Measurements from ENCODE around the gene WDR88. TPM values are rescaled to one million over a fixed set of nuclear protein-coding genes. Genes with fewer than 3 reads are reported as not detected.

Gene WDR88
- total RNA-seq (2014; rRNA removed; shearing (Covaris generic); ENCODE audit: low replicate concordance) = not detected in 2 replicates

- H3K9me2 ChIP-seq (replicated peaks; ENCODE audit: insufficient read depth, low read length) = no peaks in the 10 kb centered on the region
- no peak within 1 kb of the TSS for H3K4me2 ChIP-seq (ENCODE audit: low read depth, low read length, poor library complexity, severe bottlenecking)
- no peaks in the 10 kb centered on the region for H4K20me1 ChIP-seq (ENCODE audit: insufficient read depth, low read depth, low read length)
- no peaks in the 10 kb centered on the region for H3K79me2 ChIP-seq (ENCODE audit: low read length)
- H3K27me3 ChIP-seq (ENCODE audit: low read length) = no peaks in the 10 kb centered on the region
- H3K4me1 ChIP-seq (ENCODE audit: low read length) = no peaks in the 10 kb centered on the region
- H3K4me3 ChIP-seq (ENCODE audit: low read length) = no peak within 1 kb of the TSS
- no peaks in the 10 kb centered on the region for H3K9me3 ChIP-seq (ENCODE audit: low read length)
- no peaks in the 10 kb centered on the region; the same call in 1 of the 2 replicates for H3K36me3 ChIP-seq (ENCODE audit: insufficient read depth, low read length)
- no peak within 1 kb of the TSS for H3K9ac ChIP-seq (ENCODE audit: low read length)
- H2AFZ ChIP-seq (ENCODE audit: low read length) = no peak within 1 kb of the TSS
- H3K27ac ChIP-seq (ENCODE audit: low read length) = no peak within 1 kb of the TSS
- no peak for DNase-seq
Measured at GRCh38 chr19:33132021-33132420, at the start of gene WDR88. Gene WDR88, plus strand, starts transcription at chr19:33132114. Its CDS starts 56 bp downstream, at chr19:33132170.

DNA sequence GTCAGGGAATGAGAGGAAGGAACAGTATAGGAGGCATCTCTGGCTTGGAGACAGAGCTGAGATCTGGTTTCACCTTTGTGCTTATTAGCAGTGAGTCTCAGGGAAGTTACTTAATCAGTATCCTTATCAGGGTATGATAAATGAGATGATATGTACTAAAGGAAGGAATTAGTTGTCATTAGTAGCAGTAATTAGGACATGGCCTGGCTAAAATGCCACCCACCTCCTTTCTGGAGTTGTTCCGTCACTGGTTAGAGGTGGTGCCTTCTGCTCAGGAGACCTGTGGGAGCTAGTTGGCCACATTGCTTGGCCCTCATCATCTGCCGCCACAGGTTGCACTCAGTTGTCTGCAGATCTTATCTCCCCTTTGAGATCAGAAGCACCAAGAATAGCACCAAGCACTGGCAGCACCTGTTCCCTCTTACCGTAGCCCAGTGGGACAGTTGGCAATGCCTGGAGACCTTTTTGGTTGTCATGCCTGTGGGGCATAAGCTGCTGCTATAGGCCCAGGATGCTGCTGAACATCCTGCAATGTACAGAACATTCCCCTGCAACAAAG, 46.3 kb upstream of the WDR88 start:
- Histone ChIP-seq H2AFZ (ENCODE audit: low read length) (no peak overlapping the region), H3K4me2 (ENCODE audit: low read depth, low read length, poor library complexity, severe bottlenecking) (no peak overlapping the region)

GRCh38 chr19:33086955-33087354, 45.0 kb upstream of the WDR88 start:
- Histone ChIP-seq H3K27ac (ENCODE audit: low read length) (no peak overlapping the region), H2AFZ (ENCODE audit: low read length) (no peak overlapping the region), H3K4me1 (ENCODE audit: low read length) (peaks cover 7% of the 10 kb centered on the region), H3K9me3 (ENCODE audit: low read length) (no peaks in the 10 kb centered on the region), H3K4me2 (ENCODE audit: low read depth, low read length, poor library complexity, severe bottlenecking) (no peak overlapping the region), H3K4me3 (ENCODE audit: low read length) (no peak overlapping the region), H3K36me3 (ENCODE audit: insufficient read depth, low read length) (peaks cover 8% of the 10 kb centered on the region; the same call in 1 of the 2 replicates), H3K27me3 (ENCODE audit: low read length) (no peaks in the 10 kb centered on the region), H4K20me1 (ENCODE audit: insufficient read depth, low read depth, low read length) (no peaks in the 10 kb centered on the region), H3K9me2 (replicated peaks; ENCODE audit: insufficient read depth, low read length) (no peaks in the 10 kb centered on the region), H3K9ac (ENCODE audit: low read length) (no peak overlapping the region), H3K79me2 (ENCODE audit: low read length) (peaks cover 12% of the 10 kb centered on the region)
- DNase-seq = no peak

More for the DNA sequence above, 46.3 kb upstream of the WDR88 start:
- no peaks in the 10 kb centered on the region for H3K9me3 ChIP-seq (ENCODE audit: low read length)
- H3K9ac ChIP-seq (ENCODE audit: low read length) = no peak overlapping the region
- no peaks in the 10 kb centered on the region for H3K27me3 ChIP-seq (ENCODE audit: low read length)
- DNase-seq = no peak
- no peak overlapping the region for H3K4me3 ChIP-seq (ENCODE audit: low read length)
- H3K4me1 ChIP-seq (ENCODE audit: low read length) = peaks cover 12% of the 10 kb centered on the region
- H3K27ac ChIP-seq (ENCODE audit: low read length) = no peak overlapping the region
- peaks cover 8% of the 10 kb centered on the region; the same call in 1 of the 2 replicates for H3K36me3 ChIP-seq (ENCODE audit: insufficient read depth, low read length)
- no peaks in the 10 kb centered on the region for H3K9me2 ChIP-seq (replicated peaks; ENCODE audit: insufficient read depth, low read length)
- H4K20me1 ChIP-seq (ENCODE audit: insufficient read depth, low read depth, low read length) = no peaks in the 10 kb centered on the region
- peaks cover 21% of the 10 kb centered on the region for H3K79me2 ChIP-seq (ENCODE audit: low read length)

GRCh38 chr19:33089010-33089409, 42.9 kb upstream of the WDR88 start:
- DNase-seq = no peak
- Histone ChIP-seq H3K4me2 (ENCODE audit: low read depth, low read length, poor library complexity, severe bottlenecking) (no peak overlapping the region), H3K27ac (ENCODE audit: low read length) (no peak overlapping the region), H3K9me2 (replicated peaks; ENCODE audit: insufficient read depth, low read length) (no peaks in the 10 kb centered on the region), H3K79me2 (ENCODE audit: low read length) (no peaks in the 10 kb centered on the region; the same call in 1 of the 2 replicates), H4K20me1 (ENCODE audit: insufficient read depth, low read depth, low read length) (no peaks in the 10 kb centered on the region), H3K9ac (ENCODE audit: low read length) (no peak overlapping the region), H3K36me3 (ENCODE audit: insufficient read depth, low read length) (peaks cover 8% of the 10 kb centered on the region; the same call in 1 of the 2 replicates), H2AFZ (ENCODE audit: low read length) (no peak overlapping the region), H3K4me1 (ENCODE audit: low read length) (no peaks in the 10 kb centered on the region), H3K9me3 (ENCODE audit: low read length) (no peaks in the 10 kb centered on the region), H3K4me3 (ENCODE audit: low read length) (no peak overlapping the region), H3K27me3 (ENCODE audit: low read length) (no peaks in the 10 kb centered on the region)

- H3K36me3 ChIP-seq (ENCODE audit: insufficient read depth, low read length) = peaks cover 8% of the 10 kb centered on the region; the same call in 1 of the 2 replicates
Measured at GRCh38 chr19:33090179-33090578, 41.7 kb upstream of the WDR88 start.

DNA sequence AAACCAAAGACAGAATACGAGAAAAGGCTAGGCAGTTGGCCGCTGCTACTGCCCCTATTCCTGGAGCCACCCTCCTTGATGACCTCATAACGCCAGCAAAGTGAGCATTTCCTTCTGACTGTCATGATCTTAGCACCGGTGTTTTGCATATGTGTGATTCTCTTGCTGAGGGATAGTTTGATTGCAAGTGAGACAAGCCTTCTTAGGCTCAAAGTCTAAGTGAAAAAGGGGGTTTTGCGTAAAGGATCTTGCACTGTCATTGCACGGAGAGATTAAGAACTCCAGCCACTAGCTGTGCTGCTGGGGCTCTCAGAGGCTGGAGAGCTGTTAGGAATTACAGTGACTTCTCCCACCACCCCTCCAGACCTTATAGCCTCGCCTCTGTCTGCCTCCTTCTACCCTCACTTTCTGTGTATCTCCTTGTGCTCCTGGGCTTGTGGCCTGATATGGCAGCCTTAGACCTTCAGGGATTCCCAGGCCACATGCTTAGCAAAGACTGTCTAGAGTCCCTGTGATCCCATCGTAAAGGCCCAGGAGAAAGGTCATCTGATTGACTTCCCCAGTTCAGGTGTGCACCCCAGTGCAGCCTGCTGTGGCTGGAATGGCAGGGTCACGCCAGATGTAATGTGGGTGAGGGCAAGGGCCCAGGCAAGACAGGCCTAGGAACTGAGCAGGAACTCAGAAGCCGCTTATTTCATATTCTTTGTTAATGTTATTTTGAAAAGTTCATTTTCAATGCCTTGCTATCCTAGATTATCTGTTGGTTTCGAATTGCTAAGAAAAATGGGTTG, 38.3 kb upstream of the WDR88 start:
- Histone ChIP-seq H3K27ac (ENCODE audit: low read length) (no peak overlapping the region), H3K9me3 (ENCODE audit: low read length) (no peaks in the 10 kb centered on the region), H3K9ac (ENCODE audit: low read length) (no peak overlapping the region), H3K27me3 (ENCODE audit: low read length) (no peaks in the 10 kb centered on the region), H4K20me1 (ENCODE audit: insufficient read depth, low read depth, low read length) (no peaks in the 10 kb centered on the region), H3K9me2 (replicated peaks; ENCODE audit: insufficient read depth, low read length) (no peaks in the 10 kb centered on the region), H3K4me1 (ENCODE audit: low read length) (no peaks in the 10 kb centered on the region), H2AFZ (ENCODE audit: low read length) (no peak overlapping the region), H3K79me2 (ENCODE audit: low read length) (no peaks in the 10 kb centered on the region), H3K36me3 (ENCODE audit: insufficient read depth, low read length) (peaks cover 13% of the 10 kb centered on the region; the same call in 1 of the 2 replicates), H3K4me3 (ENCODE audit: low read length) (no peak overlapping the region), H3K4me2 (ENCODE audit: low read depth, low read length, poor library complexity, severe bottlenecking) (no peak overlapping the region)
- DNase-seq = no peak

More at GRCh38 chr19:33090179-33090578, 41.7 kb upstream of the WDR88 start:
- H3K4me3 ChIP-seq (ENCODE audit: low read length) = no peak overlapping the region
- H3K27ac ChIP-seq (ENCODE audit: low read length) = no peak overlapping the region
- no peaks in the 10 kb centered on the region for H4K20me1 ChIP-seq (ENCODE audit: insufficient read depth, low read depth, low read length)
- H3K9ac ChIP-seq (ENCODE audit: low read length) = no peak overlapping the region
- H3K9me3 ChIP-seq (ENCODE audit: low read length) = no peaks in the 10 kb centered on the region
- no peaks in the 10 kb centered on the region for H3K27me3 ChIP-seq (ENCODE audit: low read length)
- H3K9me2 ChIP-seq (replicated peaks; ENCODE audit: insufficient read depth, low read length) = no peaks in the 10 kb centered on the region
- H3K4me2 ChIP-seq (ENCODE audit: low read depth, low read length, poor library complexity, severe bottlenecking) = no peak overlapping the region
- no peaks in the 10 kb centered on the region for H3K79me2 ChIP-seq (ENCODE audit: low read length)
- H3K4me1 ChIP-seq (ENCODE audit: low read length) = no peaks in the 10 kb centered on the region
- no peak overlapping the region for H2AFZ ChIP-seq (ENCODE audit: low read length)
- DNase-seq = no peak

- Histone ChIP-seq H2AFZ (ENCODE audit: low read length) (no peak overlapping the region), H3K36me3 (ENCODE audit: insufficient read depth, low read length) (peaks cover 13% of the 10 kb centered on the region; the same call in 1 of the 2 replicates), H3K27ac (ENCODE audit: low read length) (no peak overlapping the region), H3K79me2 (ENCODE audit: low read length) (no peaks in the 10 kb centered on the region), H3K4me3 (ENCODE audit: low read length) (no peak overlapping the region), H3K4me1 (ENCODE audit: low read length) (no peaks in the 10 kb centered on the region), H3K9me3 (ENCODE audit: low read length) (no peaks in the 10 kb centered on the region), H4K20me1 (ENCODE audit: insufficient read depth, low read depth, low read length) (no peaks in the 10 kb centered on the region), H3K4me2 (ENCODE audit: low read depth, low read length, poor library complexity, severe bottlenecking) (no peak overlapping the region), H3K9ac (ENCODE audit: low read length) (no peak overlapping the region), H3K9me2 (replicated peaks; ENCODE audit: insufficient read depth, low read length) (no peaks in the 10 kb centered on the region), H3K27me3 (ENCODE audit: low read length) (no peaks in the 10 kb centered on the region)
- no peak for DNase-seq
Measured at GRCh38 chr19:33094436-33095067, 37.4 kb upstream of the WDR88 start.

- Histone ChIP-seq H3K4me2 (ENCODE audit: low read depth, low read length, poor library complexity, severe bottlenecking) (no peak overlapping the region), H3K9me3 (ENCODE audit: low read length) (no peaks in the 10 kb centered on the region), H3K27ac (ENCODE audit: low read length) (no peak overlapping the region), H3K36me3 (ENCODE audit: insufficient read depth, low read length) (peaks cover 5% of the 10 kb centered on the region; the same call in 1 of the 2 replicates), H3K27me3 (ENCODE audit: low read length) (no peaks in the 10 kb centered on the region), H4K20me1 (ENCODE audit: insufficient read depth, low read depth, low read length) (no peaks in the 10 kb centered on the region), H3K4me3 (ENCODE audit: low read length) (no peak overlapping the region), H3K79me2 (ENCODE audit: low read length) (no peaks in the 10 kb centered on the region), H3K9ac (ENCODE audit: low read length) (no peak overlapping the region), H3K9me2 (replicated peaks; ENCODE audit: insufficient read depth, low read length) (no peaks in the 10 kb centered on the region), H2AFZ (ENCODE audit: low read length) (no peak overlapping the region), H3K4me1 (ENCODE audit: low read length) (no peaks in the 10 kb centered on the region)
- no peak for DNase-seq
Measured at GRCh38 chr19:33096005-33096404, 35.9 kb upstream of the WDR88 start.

Measured in Karpas-422 (cell line).